Measurements from ENCODE around the gene RHOC. TPM values are rescaled to one million over a fixed set of nuclear protein-coding genes. Genes with fewer than 3 reads are reported as not detected.

Gene RHOC
- total and polyA plus RNA-seq, 8 donors = 99.8 to 375 (median 131) TPM

DNA sequence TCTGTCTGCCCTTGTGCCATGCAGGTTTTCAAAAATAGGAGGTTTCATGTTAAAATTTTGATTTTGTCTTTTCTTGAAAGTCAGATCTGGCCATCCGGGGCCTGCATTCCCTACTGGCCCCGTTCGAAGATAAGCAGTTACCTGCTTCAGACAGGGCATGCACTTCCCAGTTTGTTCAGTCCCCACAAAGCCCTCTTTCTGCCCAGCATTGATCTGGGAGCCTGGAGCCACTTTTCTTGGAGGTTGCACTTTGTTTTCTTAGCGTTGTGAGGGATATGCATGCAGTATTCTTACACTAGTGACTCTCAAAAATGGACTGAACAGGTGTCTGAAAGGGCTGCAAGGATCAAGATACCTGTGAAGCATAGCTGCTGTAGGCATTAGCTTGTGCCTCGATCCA, 21.0 kb downstream of the RHOC start:
- Histone ChIP-seq H3K9me3 (no peaks in the 10 kb centered on the region), H3K4me3 (no peak overlapping the region), H3K36me3 (peaks cover 11 to 33% (median 28%) of the 10 kb centered on the region in 4 donors), H3K4me1 (peaks cover 0 to 7% (median 3%) of the 10 kb centered on the region in 4 donors), H3K27ac (no peak overlapping the region), H3K27me3 (no peaks in the 10 kb centered on the region)
- no peak for DNase-seq
- WGBS, 5 donors = 82 to 94% (median 89%) methylated on average over 5 of the region's 5 CpGs
- intact Hi-C loops (cut with DNase I; ENCODE audit: low total_unique reads) = no loop called here
- TF ChIP-seq CTCF (IDR thresholded peaks at IDR 0.05) (no peak), EP300 (IDR thresholded peaks at IDR 0.05) (no peak), POLR2AphosphoS5 (IDR thresholded peaks at IDR 0.05) (no peak), POLR2A (IDR thresholded peaks at IDR 0.05) (no peak)

DNA sequence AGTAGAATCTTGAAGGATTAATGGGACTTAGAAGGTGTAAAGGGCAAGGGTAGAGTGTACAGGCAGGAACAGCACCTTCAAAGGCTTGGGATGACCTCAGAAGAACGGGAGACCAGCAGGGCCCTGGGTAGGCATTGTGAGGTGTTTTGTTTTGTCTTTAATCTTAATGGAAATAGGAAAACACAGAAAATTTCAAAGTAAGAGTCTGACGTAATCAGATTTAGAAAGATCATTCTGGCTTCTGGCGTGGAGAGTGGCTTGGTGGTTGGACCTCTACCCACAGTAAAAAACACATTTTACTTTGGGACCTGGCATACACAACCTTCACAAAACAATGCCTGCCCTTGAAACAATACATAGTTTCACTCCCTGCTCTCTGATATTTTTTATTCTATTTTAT, 28.3 kb downstream of the RHOC start:
- Histone ChIP-seq H3K36me3 (peaks cover 0 to 4% (median 0%) of the 10 kb centered on the region in 4 donors), H3K9me3 (no peaks in the 10 kb centered on the region), H3K27me3 (no peaks in the 10 kb centered on the region), H3K4me1 (peaks cover 11 to 22% (median 21%) of the 10 kb centered on the region in 4 donors), H3K4me3 (no peak overlapping the region), H3K27ac (no peak overlapping the region)
- TF ChIP-seq CTCF (IDR thresholded peaks at IDR 0.05) (no peak), POLR2AphosphoS5 (IDR thresholded peaks at IDR 0.05) (no peak), POLR2A (IDR thresholded peaks at IDR 0.05) (no peak)
- DNase-seq = no peak
- 84 to 87% (median 86%) methylated on average over 3 of the region's 3 CpGs for WGBS, 5 donors
- intact Hi-C loops (cut with DNase I; ENCODE audit: low total_unique reads) = no loop called here

- Histone ChIP-seq H3K27ac (no peak overlapping the region), H3K27me3 (no peaks in the 10 kb centered on the region), H3K9me3 (no peaks in the 10 kb centered on the region), H3K4me1 (peaks cover 11 to 28% (median 27%) of the 10 kb centered on the region in 4 donors), H3K36me3 (no peaks in the 10 kb centered on the region), H3K4me3 (no peak overlapping the region)
- WGBS, 5 donors = 96 to 99% (median 98%) methylated on average over 4 of the region's 4 CpGs
- intact Hi-C loops (cut with DNase I; ENCODE audit: low total_unique reads) = no loop called here
- TF ChIP-seq POLR2AphosphoS5 (IDR thresholded peaks at IDR 0.05) = no peak
- no peak for TF ChIP-seq EP300 (IDR thresholded peaks at IDR 0.05)
- TF ChIP-seq CTCF (IDR thresholded peaks at IDR 0.05) = no peak
- TF ChIP-seq POLR2A (IDR thresholded peaks at IDR 0.05) = no peak
- no peak for DNase-seq
Observed at GRCh38 chr1:112677501-112677900, 29.4 kb downstream of the RHOC start.

DNA sequence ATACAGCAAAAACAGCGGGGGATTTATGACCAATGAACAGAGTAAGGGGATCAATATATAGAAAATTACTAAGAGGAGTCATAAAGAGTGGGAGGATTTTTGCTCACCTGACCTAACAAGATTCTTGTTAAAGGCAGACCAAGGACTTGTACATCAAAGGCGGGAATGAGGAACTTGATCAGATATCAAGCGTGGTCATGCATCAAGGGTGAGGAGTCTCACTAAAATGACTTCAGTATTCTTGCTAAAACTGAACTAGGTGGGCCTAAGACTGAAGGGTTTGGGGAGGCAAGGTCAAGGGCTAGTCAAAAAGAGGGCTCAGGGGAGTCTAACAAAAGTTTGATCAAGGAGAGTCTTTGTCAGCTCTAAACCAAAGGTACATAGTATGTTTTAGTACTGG, 30.4 kb downstream of the RHOC start:
- Histone ChIP-seq H3K9me3 (no peaks in the 10 kb centered on the region), H3K4me3 (no peak overlapping the region), H3K36me3 (peaks cover under 1 to 7% (median 5%) of the 10 kb centered on the region in 4 donors), H3K4me1 (peaks cover 11 to 28% (median 27%) of the 10 kb centered on the region in 4 donors), H3K27me3 (no peaks in the 10 kb centered on the region), H3K27ac (no peak overlapping the region)
- TF ChIP-seq CTCF (IDR thresholded peaks at IDR 0.05) = no peak
- no peak for TF ChIP-seq EP300 (IDR thresholded peaks at IDR 0.05)
- no peak for TF ChIP-seq POLR2A (IDR thresholded peaks at IDR 0.05)
- TF ChIP-seq POLR2AphosphoS5 (IDR thresholded peaks at IDR 0.05) = no peak
- intact Hi-C loops (cut with DNase I; ENCODE audit: low total_unique reads) = no loop called here
- DNase-seq = no peak
- 87 to 95% (median 89%) methylated on average over 3 of the region's 3 CpGs for WGBS, 5 donors
